Neural crest cell (in vitro differentiated cells): ENCODE data around the gene EAF2. TPM values are rescaled to one million over a fixed set of nuclear protein-coding genes. Genes with fewer than 3 reads are reported as not detected.
A peak's percentile ranks its signal among the peaks of the same experiment; 100 is the strongest.

Source experiments
- DNase-seq: peaks from one replicate; pipeline ENCODE4 v3.0.0; 2021; ENCODE audit warnings: low read depth, mixed read lengths, low spot score
- H3K27ac Mint-ChIP-seq: one replicate; pipeline ENCODE4 v1.8.0; 2021; ENCODE audit warnings: mild to moderate bottlenecking, mixed read lengths; ENCODE audit not compliant: unreplicated experiment
- H3K27me3 Mint-ChIP-seq: 2 replicates; pipeline ENCODE4 v1.8.0; 2021; ENCODE audit warnings: low read depth, mild to moderate bottlenecking, mixed read lengths
- H3K36me3 Mint-ChIP-seq: 2 replicates; pipeline ENCODE4 v1.8.0; 2021; ENCODE audit warnings: low read depth, mild to moderate bottlenecking, mixed read lengths
- H3K4me1 Mint-ChIP-seq: 2 replicates; pipeline ENCODE4 v1.8.0; 2021; ENCODE audit warnings: mixed read lengths
- H3K4me3 Mint-ChIP-seq: one replicate; pipeline ENCODE4 v1.8.0; 2021; ENCODE audit warnings: mild to moderate bottlenecking, mixed read lengths
- H3K9me3 Mint-ChIP-seq: 2 replicates; pipeline ENCODE4 v1.8.0; 2021; ENCODE audit warnings: mixed read lengths
- CTCF ChIP-seq: fragments of 200-600 bp; sonication (generic); conservative IDR thresholded peaks from 2 replicates; pipeline ENCODE4 v1.5.0; 2021; ENCODE audit warnings: antibody characterized with exemption, mild to moderate bottlenecking
- long read RNA-seq: library from polyadenylated mRNA; unstranded; transcript quantifications from one replicate; pipeline ENCODE4 v2.0.0, GENCODE V29; 2020
- total RNA-seq: library from RNA; stranded (reverse); gene quantifications from 2 replicates; pipeline ENCODE4 v1.2.1, GENCODE V29; 2021

The EAF2 gene
- total RNA-seq = 4.0 and 4.2 TPM in 2 replicates
- long read RNA-seq, partial matches to known transcripts = 0 of 6 reads
- long read RNA-seq, other reads (novel, unspliced or antisense) = 0 of 6 reads

GRCh38 chr3:121834671-121835464 is at the start of gene EAF2, which contains the start of gene IQCB1:
TSS of gene EAF2 (plus strand) at chr3:121835209. CDS start at chr3:121835286, 77 bp downstream.
TSS of gene IQCB1 (minus strand) at chr3:121835060. CDS start at chr3:121828960, 6,100 bp downstream.
- DNase-seq = peak; percentile 90
- Mint-ChIP-seq H3K9me3 (no peaks in the 10 kb centered on the region), H3K36me3 (peaks cover 8% of the 10 kb centered on the region), H3K4me3 (peak within 1 kb of the TSS; percentile 93), H3K27ac (peak within 1 kb of the TSS; percentile 96), H3K4me1 (peaks cover 41% of the 10 kb centered on the region), H3K27me3 (peaks cover 21% of the 10 kb centered on the region)
- TF ChIP-seq CTCF = no peak

GRCh38 chr3:121786485-121786884 is 48.5 kb upstream of the EAF2 start:
- Mint-ChIP-seq H3K9me3 (no peaks in the 10 kb centered on the region), H3K27ac (no peak overlapping the region), H3K4me3 (no peak overlapping the region), H3K36me3 (peaks cover 22% of the 10 kb centered on the region), H3K27me3 (no peaks in the 10 kb centered on the region), H3K4me1 (no peaks in the 10 kb centered on the region)
- no peak for TF ChIP-seq CTCF
- DNase-seq = no peak

GRCh38 chr3:121793078-121793477 is 41.9 kb upstream of the EAF2 start:
- DNase-seq = no peak
- no peaks in the 10 kb centered on the region for H3K9me3 Mint-ChIP-seq
- H3K27me3 Mint-ChIP-seq = no peaks in the 10 kb centered on the region
- no peak overlapping the region for H3K4me3 Mint-ChIP-seq
- no peak for TF ChIP-seq CTCF
- peaks cover 17% of the 10 kb centered on the region for H3K36me3 Mint-ChIP-seq
- H3K4me1 Mint-ChIP-seq = no peaks in the 10 kb centered on the region
- no peak overlapping the region for H3K27ac Mint-ChIP-seq

- Mint-ChIP-seq H3K36me3 (peaks cover 9% of the 10 kb centered on the region), H3K4me1 (no peaks in the 10 kb centered on the region), H3K4me3 (no peak overlapping the region), H3K27me3 (no peaks in the 10 kb centered on the region), H3K27ac (no peak overlapping the region), H3K9me3 (no peaks in the 10 kb centered on the region)
- no peak for DNase-seq
- TF ChIP-seq CTCF = no peak
Measured at GRCh38 chr3:121794264-121794983, 40.6 kb upstream of the EAF2 start.

GRCh38 chr3:121796970-121797369 is 38.0 kb upstream of the EAF2 start:
- Mint-ChIP-seq H3K4me1 (no peaks in the 10 kb centered on the region), H3K36me3 (peaks cover 2% of the 10 kb centered on the region), H3K27me3 (no peaks in the 10 kb centered on the region), H3K9me3 (no peaks in the 10 kb centered on the region), H3K27ac (no peak overlapping the region), H3K4me3 (no peak overlapping the region)
- DNase-seq = no peak
- TF ChIP-seq CTCF = no peak
